Liver (tissue), 9 donors: ENCODE data around the gene POLH. TPM values are rescaled to one million over a fixed set of nuclear protein-coding genes. Genes with fewer than 3 reads are reported as not detected.
"Not testable (repeated sequence)": the region's sequence is repeated elsewhere in the genome, so short reads cannot be mapped to it uniquely, and the experiment has no call there.

Source experiments
- DNase-seq: peaks from one replicate; pipeline ENCODE4 v3.0.0-alpha.2; 2017; ENCODE audit warnings: low spot score
- H3K27ac ChIP-seq, 2 donors: one replicate each; pipeline ENCODE4 v1.7.0; 2013; ENCODE audit warnings: inconsistent platforms in 2 of 2, low read length in 2 of 2, control low read depth in 1 of 2, low read depth in 1 of 2, mild to moderate bottlenecking in 1 of 2
- H3K27me3 ChIP-seq, 4 donors: one replicate each; pipeline versions ENCODE4 v1.6.1 to v1.7.0; 2013; ENCODE audit warnings: low read length in 3 of 4, inconsistent platforms in 1 of 4, mild to moderate bottlenecking in 1 of 4, moderate library complexity in 1 of 4; ENCODE audit not compliant: control insufficient read depth in 4 of 4, insufficient read depth in 4 of 4
- H3K36me3 ChIP-seq, 4 donors: one replicate each; pipeline versions ENCODE4 v1.6.1 to v1.7.0; 2013; ENCODE audit warnings: low read length in 3 of 4, mild to moderate bottlenecking in 3 of 4, low read depth in 1 of 4, moderate library complexity in 1 of 4; ENCODE audit not compliant: control insufficient read depth in 4 of 4, insufficient read depth in 3 of 4
- H3K4me1 ChIP-seq, 4 donors: one replicate each; pipeline versions ENCODE4 v1.6.1 to v1.7.0; 2013; ENCODE audit warnings: low read length in 3 of 4, mild to moderate bottlenecking in 3 of 4, moderate library complexity in 1 of 4; ENCODE audit not compliant: control insufficient read depth in 4 of 4, insufficient read depth in 4 of 4
- H3K4me3 ChIP-seq, 3 donors: one replicate each; pipeline versions ENCODE4 v1.6.1 to v1.7.0; 2013; ENCODE audit warnings: low read length in 3 of 3, control low read depth in 1 of 3, low read depth in 1 of 3, mild to moderate bottlenecking in 1 of 3
- H3K9ac ChIP-seq, 2 donors: one replicate each; pipeline ENCODE4 v1.7.0; 2013; ENCODE audit warnings: low read length in 2 of 2, mild to moderate bottlenecking in 2 of 2, moderate library complexity in 2 of 2, control low read depth in 1 of 2, low read depth in 1 of 2
- H3K9me3 ChIP-seq, 4 donors: one replicate each; pipeline versions ENCODE4 v1.6.1 to v1.7.0; 2013; ENCODE audit warnings: low read length in 3 of 4; ENCODE audit not compliant: control insufficient read depth in 4 of 4
- ATF3 ChIP-seq: IDR thresholded peaks from 2 replicates; pipeline ENCODE4 v1.6.1; 2016; ENCODE audit warnings: antibody characterized with exemption
- CTCF ChIP-seq: fragments of 150-350 bp; IDR thresholded peaks from 2 replicates; pipeline ENCODE4 v1.5.1; 2017; ENCODE audit warnings: improper control_type of control experiment, low read depth, low read length; ENCODE audit not compliant: missing input control
- EGR1 ChIP-seq, 2 donors: IDR thresholded peaks; 2 replicates each; pipeline ENCODE4 v1.6.1; 2016 to 2018; ENCODE audit warnings: antibody characterized with exemption in 2 of 2, low read depth in 2 of 2
- FOXA1 ChIP-seq: IDR thresholded peaks from 2 replicates; pipeline ENCODE4 v1.6.1; 2016; ENCODE audit warnings: antibody characterized with exemption
- FOXA2 ChIP-seq: IDR thresholded peaks from 2 replicates; pipeline ENCODE4 v1.6.1; 2016; ENCODE audit warnings: antibody characterized with exemption
- GABPA ChIP-seq, 2 donors: IDR thresholded peaks in 1 of 2; conservative IDR thresholded peaks in 1 of 2; 2 replicates each; pipeline ENCODE4 v1.6.1; 2016; ENCODE audit warnings: antibody characterized with exemption in 2 of 2, mild to moderate bottlenecking in 1 of 2, moderate library complexity in 1 of 2
- HNF4A ChIP-seq, 2 donors: conservative IDR thresholded peaks; 2 replicates each; pipeline ENCODE4 v1.6.1; 2016; ENCODE audit warnings: antibody characterized with exemption in 2 of 2, mild to moderate bottlenecking in 2 of 2
- HNF4G ChIP-seq: IDR thresholded peaks from 2 replicates; pipeline ENCODE4 v1.6.1; 2016; ENCODE audit warnings: antibody characterized with exemption
- JUND ChIP-seq, 2 donors: IDR thresholded peaks; 2 replicates each; pipeline ENCODE4 v1.6.1; 2016; ENCODE audit warnings: antibody characterized with exemption in 2 of 2
- MAX ChIP-seq: IDR thresholded peaks from 2 replicates; pipeline ENCODE4 v1.6.1; 2016; ENCODE audit warnings: antibody characterized with exemption
- NR2F2 ChIP-seq: IDR thresholded peaks from 2 replicates; pipeline ENCODE4 v1.6.1; 2016; ENCODE audit warnings: antibody characterized with exemption
- RAD21 ChIP-seq, 2 donors: IDR thresholded peaks; 2 replicates each; pipeline ENCODE4 v1.6.1; 2016; ENCODE audit warnings: antibody characterized with exemption in 2 of 2, mild to moderate bottlenecking in 2 of 2
- REST ChIP-seq: IDR thresholded peaks from 2 replicates; pipeline ENCODE4 v1.6.1; 2016; ENCODE audit warnings: antibody characterized with exemption, mild to moderate bottlenecking
- SP1 ChIP-seq: IDR thresholded peaks from 2 replicates; pipeline ENCODE4 v1.6.1; 2018; ENCODE audit warnings: antibody characterized with exemption, mild to moderate bottlenecking
- TAF1 ChIP-seq: conservative IDR thresholded peaks from 2 replicates; pipeline ENCODE4 v1.6.1; 2016; ENCODE audit warnings: antibody characterized with exemption, mild to moderate bottlenecking
- YY1 ChIP-seq: IDR thresholded peaks from 2 replicates; pipeline ENCODE4 v1.6.1; 2016; ENCODE audit warnings: antibody characterized with exemption, mild to moderate bottlenecking
- ZBTB33 ChIP-seq: IDR thresholded peaks from 2 replicates; pipeline ENCODE4 v1.6.1; 2016; ENCODE audit warnings: antibody characterized with exemption
- WGBS: extraction: QIAGEN DNeasy Blood & Tissue Kit; methylation state at CpG from one replicate; pipeline ENCODE4 v1.1.7; 2013; 5-methylcytosine and 5-hydroxymethylcytosine counted together
- polyA plus RNA-seq, 2 donors: library from polyadenylated mRNA; stranded (reverse) in 1 of 2; unstranded in 1 of 2; fragments of 200-250 nt in 1 of 2; fragments of >200 nt in 1 of 2; fragmentation: Nextera tagmentation in 1 of 2; extraction: Ambion mirVana in 1 of 2; gene quantifications; one replicate each; pipeline versions ENCODE4 v1.2.1 to v1.2.3, GENCODE V29; 2013 to 2015
- total RNA-seq, 2 donors: library from RNA; depleted of rRNA; stranded (reverse); fragments of >200 nt; gene quantifications; one replicate each; pipeline ENCODE4 v1.2.3, GENCODE V29; 2014
- donor health status: healthy.
- donor health status: healthy.
- donor health status: healthy.
- donor health status: healthy.
- donor health status: healthy.

POLH gene
- total and polyA plus RNA-seq, 4 donors = 1.9 to 7.5 (median 4.7) TPM

- no peak overlapping the region for H3K4me3 ChIP-seq
- TF ChIP-seq ATF3 (no peak), RAD21 (IDR thresholded peaks at IDR 0.05) (no peak), FOXA1 (no peak), CTCF (no peak), FOXA2 (no peak), REST (no peak), YY1 (no peak), ZBTB33 (no peak), HNF4A (conservative IDR thresholded peaks at IDR 0.05) (no peak), HNF4G (no peak), JUND (IDR thresholded peaks at IDR 0.05) (no peak), GABPA (IDR thresholded peaks at IDR 0.05 in 1 of 2, conservative IDR thresholded peaks at IDR 0.05 in 1 of 2) (no peak), NR2F2 (no peak), EGR1 (IDR thresholded peaks at IDR 0.05; ENCODE audit: low read depth in 2 of 2) (no peak), TAF1 (no peak), MAX (no peak), SP1 (no peak)
- no peaks in the 10 kb centered on the region for H3K9me3 ChIP-seq
- H3K9ac ChIP-seq = no peak overlapping the region
- H3K27ac ChIP-seq = no peak overlapping the region
- DNase-seq = peak; percentile 75
- H3K4me1 ChIP-seq = peaks cover 0 to 27% (median 17%) of the 10 kb centered on the region in 4 donors
- 92% methylated on average over 1 of the region's 1 CpG for WGBS
- peaks cover 0 to under 1% (median 0%) of the 10 kb centered on the region in 4 donors for H3K36me3 ChIP-seq
- H3K27me3 ChIP-seq = no peaks in the 10 kb centered on the region
Measured at GRCh38 chr6:43630980-43631619, 55.1 kb downstream of the POLH start.

GRCh38 chr6:43633002-43633401 is 57.0 kb downstream of the POLH start:
- WGBS = 92% methylated on average over 7 of the region's 7 CpGs

More at GRCh38 chr6:43633002-43633401, 57.0 kb downstream of the POLH start:
- H3K9me3 ChIP-seq, H3K27me3 ChIP-seq, H3K36me3 ChIP-seq, DNase-seq, H3K9ac ChIP-seq, H3K4me3 ChIP-seq, H3K27ac ChIP-seq: not testable (repeated sequence)
- peaks cover 4 to 25% (median 14%) of the 10 kb centered on the region in 4 donors for H3K4me1 ChIP-seq
